Neural cell (in vitro differentiated cells): ENCODE data around the gene INPP4B.

Source experiments
- CTCF ChIP-seq: fragments of 450-650 bp; IDR thresholded peaks from 2 replicates; pipeline ENCODE4 v1.5.1; 2014; ENCODE audit warnings: antibody characterized with exemption, mild to moderate bottlenecking, moderate library complexity; ENCODE audit not compliant: poor library complexity, severe bottlenecking
- EP300 ChIP-seq: fragments of 450-650 bp; conservative IDR thresholded peaks from 2 replicates; pipeline ENCODE4 v1.6.1; 2014; ENCODE audit warnings: antibody characterized with exemption, mild to moderate bottlenecking, moderate library complexity; ENCODE audit not compliant: poor library complexity, severe bottlenecking
- EZH2 ChIP-seq: fragments of 200-600, 300-800 bp; shearing (Covaris generic), sonication (generic); IDR thresholded peaks from 2 replicates; pipeline ENCODE4 v1.6.1; 2014; ENCODE audit warnings: antibody characterized with exemption, low read length, borderline replicate concordance, mild to moderate bottlenecking; ENCODE audit not compliant: insufficient read depth, poor library complexity, severe bottlenecking
- POLR2AphosphoS5 ChIP-seq: IDR thresholded peaks from 2 replicates; pipeline ENCODE4 v1.6.1; 2012
- REST ChIP-seq: IDR thresholded peaks from 2 replicates; pipeline ENCODE4 v1.6.1; 2012; ENCODE audit warnings: borderline replicate concordance
- SMC3 ChIP-seq: fragments of 450-650 bp; conservative IDR thresholded peaks from 2 replicates; pipeline ENCODE4 v1.6.1; 2014; ENCODE audit warnings: antibody characterized with exemption, mild to moderate bottlenecking, moderate library complexity; ENCODE audit not compliant: poor library complexity

- TF ChIP-seq SMC3: no peak
- no peak for TF ChIP-seq EP300
- no peak for TF ChIP-seq CTCF
- no peak for TF ChIP-seq EZH2
- no peak for TF ChIP-seq POLR2AphosphoS5
- TF ChIP-seq REST: no peak
These were observed 645.1 kb downstream of the INPP4B start for GRCh38 chr4:142201041-142201440.
